HEK293 (cell line): ENCODE data around the gene TBCEL.

Experiments
- CTCF ChIA-PET: fragments of 350-600 bp; formaldehyde crosslinking; extraction: SDS; loops from one replicate; lab custom pipeline; 2021; ENCODE audit warnings: antibody characterized with exemption; lab: Yijun Ruan, JAX
- POLR2A ChIA-PET: fragments of 300-600 bp; formaldehyde crosslinking; extraction: SDS; loops from one replicate; lab custom pipeline; 2020; ENCODE audit warnings: antibody characterized with exemption, inconsistent platforms; lab: Yijun Ruan, JAX
- H3K27ac ChIP-seq: fragments of 200-500 bp; sonication (Bioruptor generic); 2 replicates; pipeline ENCODE4 v1.5.1; 2014; ENCODE audit warnings: low read depth, low read length, control low read depth, inconsistent platforms; ENCODE audit errors: extremely low read depth
- H3K36me3 ChIP-seq, 2 experiments: fragments of 200-500 bp in 1 of 2; sonication (Bioruptor generic) in 1 of 2; 1 replicate in 1 of 2; 2 replicates in 1 of 2; pipeline ENCODE4 v1.5.1; 2014 to 2017; ENCODE audit warnings: inconsistent platforms in 2 of 2, low read length in 2 of 2; ENCODE audit not compliant: control insufficient read depth in 2 of 2, insufficient read depth in 1 of 2
- H3K4me1 ChIP-seq: fragments of 200-500 bp; sonication (Bioruptor generic); 2 replicates; pipeline ENCODE4 v1.5.1; 2014; ENCODE audit warnings: mild to moderate bottlenecking, low read length, inconsistent platforms; ENCODE audit not compliant: control insufficient read depth, insufficient read depth
- H3K4me3 ChIP-seq: 2 replicates; pipeline ENCODE4 v1.5.1; 2011; ENCODE audit warnings: low read depth, mild to moderate bottlenecking, control low read depth, low read length, moderate library complexity
- H3K9me3 ChIP-seq: fragments of 200-500 bp; sonication (Bioruptor generic); 2 replicates; pipeline ENCODE4 v1.5.1; 2014; ENCODE audit warnings: low read depth, low read length, inconsistent platforms; ENCODE audit not compliant: control insufficient read depth, insufficient read depth
- GLIS2 ChIP-seq: fragments of 450-650 bp; formaldehyde crosslinking; IDR thresholded peaks from 2 replicates; pipeline ENCODE4 v1.5.1; 2016; ENCODE audit warnings: missing biosample characterization, missing genetic modification characterization
- OSR2 ChIP-seq: fragments of 450-650 bp; formaldehyde crosslinking; IDR thresholded peaks from 2 replicates; pipeline ENCODE4 v1.5.1; 2016; ENCODE audit warnings: missing biosample characterization, missing genetic modification characterization
- PBX3 ChIP-seq: sonication (generic); formaldehyde crosslinking; IDR thresholded peaks from 2 replicates; pipeline ENCODE4 v1.8.1; 2022; ENCODE audit warnings: mild to moderate bottlenecking, moderate library complexity, missing genetic modification reagents
- TSHZ1 ChIP-seq: fragments of 450-650 bp; formaldehyde crosslinking; IDR thresholded peaks from 2 replicates; pipeline ENCODE4 v1.5.1; 2016; ENCODE audit warnings: missing biosample characterization, missing genetic modification characterization, borderline replicate concordance
- ZBTB17 ChIP-seq: fragments of 450-650 bp; formaldehyde crosslinking; IDR thresholded peaks from 2 replicates; pipeline ENCODE4 v1.5.1; 2016; ENCODE audit warnings: missing biosample characterization, missing genetic modification characterization
- ZFP41 ChIP-seq: fragments of 450-650 bp; formaldehyde crosslinking; IDR thresholded peaks from 2 replicates; pipeline ENCODE4 v1.5.1; 2016; ENCODE audit warnings: missing biosample characterization, missing genetic modification characterization, borderline replicate concordance
- ZNF132 ChIP-seq: fragments of 450-650 bp; formaldehyde crosslinking; IDR thresholded peaks from 2 replicates; pipeline ENCODE4 v1.5.1; 2017; ENCODE audit warnings: missing biosample characterization, missing genetic modification characterization, borderline replicate concordance
- ZNF148 ChIP-seq: fragments of 450-650 bp; formaldehyde crosslinking; IDR thresholded peaks from 2 replicates; pipeline ENCODE4 v1.5.0; 2017; ENCODE audit warnings: missing biosample characterization, missing genetic modification characterization, borderline replicate concordance
- ZNF292 ChIP-seq: fragments of 450-650 bp; formaldehyde crosslinking; IDR thresholded peaks from 2 replicates; pipeline ENCODE4 v1.5.1; 2016; ENCODE audit warnings: low read depth, missing biosample characterization, missing genetic modification characterization, borderline replicate concordance
- ZNF350 ChIP-seq: fragments of 450-650 bp; formaldehyde crosslinking; IDR thresholded peaks from 2 replicates; pipeline ENCODE4 v1.5.0; 2017; ENCODE audit warnings: missing biosample characterization, mild to moderate bottlenecking, missing genetic modification characterization
- ZNF398 ChIP-seq: fragments of 450-650 bp; formaldehyde crosslinking; IDR thresholded peaks from 2 replicates; pipeline ENCODE4 v1.5.1; 2017; ENCODE audit warnings: missing biosample characterization, missing genetic modification characterization
- ZNF488 ChIP-seq: fragments of 450-650 bp; formaldehyde crosslinking; IDR thresholded peaks from 2 replicates; pipeline ENCODE4 v1.5.1; 2016; ENCODE audit warnings: missing biosample characterization, missing genetic modification characterization
- ZNF518A ChIP-seq: fragments of 450-650 bp; formaldehyde crosslinking; conservative IDR thresholded peaks from 2 replicates; pipeline ENCODE4 v1.5.1; 2016; ENCODE audit warnings: low read depth, missing biosample characterization, missing genetic modification characterization
- ZNF521 ChIP-seq: fragments of 450-650 bp; formaldehyde crosslinking; IDR thresholded peaks from 2 replicates; pipeline ENCODE4 v1.5.1; 2017; ENCODE audit warnings: missing biosample characterization, mild to moderate bottlenecking, missing genetic modification characterization
- ZNF747 ChIP-seq: fragments of 450-650 bp; formaldehyde crosslinking; IDR thresholded peaks from 2 replicates; pipeline ENCODE4 v1.5.1; 2016; ENCODE audit warnings: missing biosample characterization, missing genetic modification characterization
- ZNF76 ChIP-seq: fragments of 450-650 bp; formaldehyde crosslinking; IDR thresholded peaks from 2 replicates; pipeline ENCODE4; 2016; ENCODE audit warnings: low read depth, missing biosample characterization, missing genetic modification characterization, borderline replicate concordance

TBCEL gene

GRCh38 chr11:120995184-120995583 lies 28.7 kb upstream of the TBCEL start:
- no peak for TF ChIP-seq OSR2
- ChIA-PET CTCF (interaction anchor here (0.8 kb wide), 1 partner anchor 13 kb away, joined by 3 read pairs; no protein-coding TSS in a partner anchor), POLR2A (no interaction called here)
- Histone ChIP-seq H3K4me1 (no peaks in the 10 kb centered on the region), H3K27ac (no peak overlapping the region), H3K36me3 (no peaks in the 10 kb centered on the region), H3K9me3 (no peaks in the 10 kb centered on the region), H3K4me3 (no peak overlapping the region)

- Histone ChIP-seq H3K36me3 (no peaks in the 10 kb centered on the region), H3K9me3 (no peaks in the 10 kb centered on the region), H3K4me3 (no peak overlapping the region), H3K4me1 (no peaks in the 10 kb centered on the region)
- CTCF ChIA-PET: interaction anchor here (1.7 kb wide), 1 partner anchor 198 kb away, joined by 8 read pairs; no protein-coding TSS in a partner anchor
- POLR2A ChIA-PET: no interaction called here
- TF ChIP-seq TSHZ1 (tag by site-specific recombination): no peak
- TF ChIP-seq ZNF518A (tag by site-specific recombination): no peak
- TF ChIP-seq ZBTB17: no peak
- no peak for TF ChIP-seq ZNF292 (tag by site-specific recombination)
- no peak for TF ChIP-seq ZNF132 (tag by site-specific recombination)
- no peak for TF ChIP-seq GLIS2
- TF ChIP-seq ZNF148 (tag by site-specific recombination): no peak
- TF ChIP-seq ZNF488 (tag by site-specific recombination): no peak
- no peak for TF ChIP-seq ZNF76 (tag by site-specific recombination)
- TF ChIP-seq ZNF521 (tag by site-specific recombination): no peak
- TF ChIP-seq PBX3 (CRISPR knock-in tag): no peak
- no peak for TF ChIP-seq ZFP41 (tag by site-specific recombination)
- no peak for TF ChIP-seq ZNF398 (tag by site-specific recombination)
- TF ChIP-seq ZNF350 (tag by site-specific recombination): no peak
- no peak for TF ChIP-seq ZNF747 (tag by site-specific recombination)
- TF ChIP-seq, all 188 proteins: peak for 0
- no peak overlapping the region for H3K27ac ChIP-seq
Observed at GRCh38 chr11:120996973-120997372, 26.9 kb upstream of the TBCEL start.
